GM12865 (cell line): ENCODE measurements around the gene PRR7.
A peak's percentile ranks its signal among the peaks of the same experiment; 100 is the strongest.

Source experiments
- DNase-seq: peaks from one replicate; pipeline ENCODE4 v3.0.0; 2010; ENCODE audit warnings: low read depth
- H3K4me3 ChIP-seq: 2 replicates; pipeline ENCODE4 v1.5.1; 2011; ENCODE audit warnings: mild to moderate bottlenecking, low read depth, low read length, control low read depth
- TF ChIP-seq, protein P1 (sequence below): IDR thresholded peaks from 2 replicates; pipeline ENCODE4 v1.5.1; 2011; ENCODE audit warnings: low read length, control low read depth, low read depth, inconsistent platforms; ENCODE audit not compliant: insufficient read depth; ENCODE audit errors: missing control alignments

The PRR7 gene

DNA sequence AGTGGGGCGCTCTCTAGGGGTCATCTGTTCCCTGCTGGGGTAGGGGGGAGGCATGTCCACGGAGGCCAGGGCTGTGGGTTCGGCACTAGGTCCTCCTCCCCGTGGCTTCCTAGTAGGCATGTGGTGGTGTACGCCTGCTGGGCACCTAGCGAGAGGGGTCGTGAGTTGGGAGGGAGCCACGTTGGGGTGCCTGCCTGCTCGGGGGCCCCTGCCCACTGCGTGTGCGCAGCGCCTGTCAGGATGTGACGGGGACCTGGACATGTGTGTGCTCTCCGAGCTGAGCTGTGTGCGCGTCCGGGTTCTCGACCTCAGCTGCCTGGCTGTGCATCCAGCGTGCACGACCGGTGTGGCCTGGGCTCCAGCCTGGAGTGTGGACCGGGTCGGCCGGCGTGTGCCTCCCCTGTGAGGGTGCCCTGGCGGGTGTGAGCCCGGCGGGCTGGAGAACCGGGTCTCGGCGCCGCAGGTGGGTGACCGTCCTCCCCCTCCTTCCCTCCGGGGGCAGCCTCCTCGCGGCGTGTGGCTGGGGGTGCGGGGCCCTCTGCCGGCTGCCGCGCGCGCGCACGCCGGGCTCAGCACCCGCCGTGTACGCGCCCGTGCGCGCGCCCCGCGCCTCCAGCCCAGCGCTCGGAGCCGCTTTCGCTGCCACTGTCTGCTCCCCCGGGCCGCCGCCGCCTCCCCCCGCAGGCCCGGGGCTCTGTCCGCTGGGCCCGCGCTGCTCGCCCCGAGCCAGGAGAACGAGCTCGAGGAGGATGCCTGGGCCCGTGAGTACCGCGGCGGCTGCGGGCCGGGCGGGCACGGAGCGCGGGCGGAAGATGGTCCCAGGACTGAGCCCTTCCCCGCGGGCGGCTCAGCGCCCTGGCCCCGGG lies at the start of gene PRR7:
Gene PRR7 (plus strand): TSS at position 615 of the 866 bp plus-strand sequence. CDS start 8,254 bp downstream, outside the sequence.
- TF ChIP-seq, protein P1, sequence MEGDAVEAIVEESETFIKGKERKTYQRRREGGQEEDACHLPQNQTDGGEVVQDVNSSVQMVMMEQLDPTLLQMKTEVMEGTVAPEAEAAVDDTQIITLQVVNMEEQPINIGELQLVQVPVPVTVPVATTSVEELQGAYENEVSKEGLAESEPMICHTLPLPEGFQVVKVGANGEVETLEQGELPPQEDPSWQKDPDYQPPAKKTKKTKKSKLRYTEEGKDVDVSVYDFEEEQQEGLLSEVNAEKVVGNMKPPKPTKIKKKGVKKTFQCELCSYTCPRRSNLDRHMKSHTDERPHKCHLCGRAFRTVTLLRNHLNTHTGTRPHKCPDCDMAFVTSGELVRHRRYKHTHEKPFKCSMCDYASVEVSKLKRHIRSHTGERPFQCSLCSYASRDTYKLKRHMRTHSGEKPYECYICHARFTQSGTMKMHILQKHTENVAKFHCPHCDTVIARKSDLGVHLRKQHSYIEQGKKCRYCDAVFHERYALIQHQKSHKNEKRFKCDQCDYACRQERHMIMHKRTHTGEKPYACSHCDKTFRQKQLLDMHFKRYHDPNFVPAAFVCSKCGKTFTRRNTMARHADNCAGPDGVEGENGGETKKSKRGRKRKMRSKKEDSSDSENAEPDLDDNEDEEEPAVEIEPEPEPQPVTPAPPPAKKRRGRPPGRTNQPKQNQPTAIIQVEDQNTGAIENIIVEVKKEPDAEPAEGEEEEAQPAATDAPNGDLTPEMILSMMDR = peak; percentile 15
- peak; percentile 89 for DNase-seq
- peak within 1 kb of the TSS; percentile 73 for H3K4me3 ChIP-seq

DNA sequence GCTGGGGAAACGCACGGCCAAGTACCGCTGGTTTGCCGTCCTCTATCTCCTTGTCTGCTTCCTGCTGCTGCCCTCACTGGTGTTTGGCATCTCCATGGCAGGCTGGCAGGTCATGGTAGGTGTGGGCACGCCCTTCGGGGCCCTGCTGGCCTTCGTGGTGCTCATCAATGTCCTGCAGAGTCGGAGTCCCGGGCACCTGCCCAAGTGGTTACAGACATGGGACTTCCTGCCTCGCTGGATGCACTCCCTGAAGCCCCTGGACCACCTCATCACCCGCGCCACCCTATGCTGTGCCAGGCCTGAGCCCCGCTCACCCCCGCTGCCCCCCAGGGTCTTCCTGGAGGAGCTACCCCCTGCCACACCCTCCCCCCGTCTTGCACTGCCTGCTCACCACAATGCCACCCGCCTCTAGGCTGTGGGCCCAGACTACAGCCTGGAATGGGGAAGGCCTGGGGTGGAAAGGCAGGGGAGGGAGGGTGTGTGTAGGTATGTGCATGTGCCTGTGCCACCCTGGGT lies 48.7 kb upstream of the PRR7 start:
- DNase-seq = no peak
- H3K4me3 ChIP-seq = no peak overlapping the region
- TF ChIP-seq, protein P1 = no peak

GRCh38 chr5:177399997-177400868 lies 46.4 kb upstream of the PRR7 start, which contains the start of gene PFN3:
Gene PFN3, minus strand, starts transcription at chr5:177400661. Its CDS starts 85 bp downstream, at chr5:177400576.
- TF ChIP-seq, protein P1 = no peak
- H3K4me3 ChIP-seq = no peak within 1 kb of the TSS
- DNase-seq = no peak

DNA sequence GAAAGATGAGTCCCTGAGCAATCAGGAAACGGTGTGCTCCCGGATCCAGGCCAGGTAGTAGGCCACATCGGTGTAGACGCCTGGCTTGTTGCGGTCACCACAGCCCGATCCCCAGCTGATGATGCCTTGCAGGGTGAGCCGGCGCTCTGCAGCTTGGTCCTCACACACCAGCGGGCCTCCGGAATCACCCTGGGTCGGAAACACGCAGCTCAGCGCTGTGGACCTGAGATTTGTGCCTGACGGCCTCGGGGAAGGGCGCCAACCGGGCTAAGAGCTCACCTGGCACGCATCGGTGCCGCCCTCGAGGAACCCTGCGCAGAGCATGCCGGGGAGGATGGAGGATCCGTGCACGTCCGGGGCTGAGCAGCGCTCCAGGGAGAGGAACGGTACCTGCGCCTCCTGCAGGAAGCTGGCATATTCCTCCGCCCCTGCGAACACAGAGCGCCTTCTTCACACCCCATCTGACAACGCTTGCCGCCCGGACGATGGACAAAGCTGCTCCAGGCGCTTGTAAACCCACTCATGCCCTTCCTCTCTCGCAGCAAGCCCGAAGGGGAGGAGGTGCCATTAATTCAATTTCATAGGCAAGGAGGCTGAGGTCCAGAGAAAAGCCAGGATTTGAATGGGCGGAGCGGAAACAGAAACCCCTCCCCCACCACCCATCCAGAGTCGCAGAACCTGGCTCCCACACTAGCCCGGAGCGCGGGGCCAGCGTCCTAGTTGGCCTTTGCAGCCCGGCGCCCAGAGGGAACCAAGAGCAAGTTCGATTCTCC lies 44.2 kb upstream of the PRR7 start:
- peak overlapping the region; percentile 87 for H3K4me3 ChIP-seq
- TF ChIP-seq, protein P1 = peak; percentile 40
- DNase-seq = peak; percentile 74

DNA sequence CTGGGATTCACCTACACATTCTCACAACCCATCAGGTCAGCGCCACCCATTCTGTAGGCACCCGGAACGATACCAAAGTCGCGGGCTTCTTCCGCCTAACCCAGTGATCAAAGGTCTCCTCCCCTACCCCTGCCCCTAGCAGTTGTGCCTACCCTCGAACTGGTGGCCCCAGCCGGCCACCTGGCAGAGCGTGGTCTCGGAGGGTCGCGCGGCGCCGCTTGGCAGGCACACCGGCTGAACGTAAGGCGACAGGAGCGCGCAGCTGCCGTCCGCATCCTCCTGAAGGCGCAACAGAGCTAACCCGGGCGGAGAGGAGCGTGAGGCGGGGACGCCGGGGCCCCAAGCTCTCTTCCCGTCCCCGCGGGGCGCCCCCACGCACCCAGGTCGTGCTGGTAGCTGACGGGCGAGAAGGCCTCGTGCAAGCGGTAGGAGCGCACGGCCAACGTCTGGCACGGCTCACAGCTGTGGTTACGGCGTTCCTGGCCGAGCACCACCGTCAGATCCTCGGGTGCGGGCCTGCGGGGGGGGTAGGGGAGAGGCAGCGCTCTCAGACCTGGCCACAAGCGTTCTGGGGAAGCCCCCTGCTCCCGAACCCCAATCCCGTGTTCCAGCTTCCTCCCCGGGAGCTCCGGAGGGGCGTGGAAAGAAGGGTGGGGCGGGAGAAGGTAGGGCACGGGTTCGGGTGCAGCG lies 43.4 kb upstream of the PRR7 start:
- H3K4me3 ChIP-seq = peak overlapping the region; percentile 87
- TF ChIP-seq, protein P1 = no peak
- DNase-seq = peak; percentile 55
